Esophagus mucosa (tissue), 1 donor: ENCODE data around the gene DOCK7. TPM values are rescaled to one million over a fixed set of nuclear protein-coding genes. Genes with fewer than 3 reads are reported as not detected.

Source experiments
- ATAC-seq: fragments of 200-7000 bp; cut with Tn5 transposase; one replicate; pipeline ENCODE4 v1.9.1; 2020
- total RNA-seq: library from RNA; stranded (reverse); gene quantifications from one replicate; pipeline ENCODE4 v1.2.4, GENCODE V29; 2023
- donor health status: DM: yes; HTN: yes; CAD: no.

The DOCK7 gene
- total RNA-seq, 1 donor from 2014 or later: 15.6 TPM

DNA sequence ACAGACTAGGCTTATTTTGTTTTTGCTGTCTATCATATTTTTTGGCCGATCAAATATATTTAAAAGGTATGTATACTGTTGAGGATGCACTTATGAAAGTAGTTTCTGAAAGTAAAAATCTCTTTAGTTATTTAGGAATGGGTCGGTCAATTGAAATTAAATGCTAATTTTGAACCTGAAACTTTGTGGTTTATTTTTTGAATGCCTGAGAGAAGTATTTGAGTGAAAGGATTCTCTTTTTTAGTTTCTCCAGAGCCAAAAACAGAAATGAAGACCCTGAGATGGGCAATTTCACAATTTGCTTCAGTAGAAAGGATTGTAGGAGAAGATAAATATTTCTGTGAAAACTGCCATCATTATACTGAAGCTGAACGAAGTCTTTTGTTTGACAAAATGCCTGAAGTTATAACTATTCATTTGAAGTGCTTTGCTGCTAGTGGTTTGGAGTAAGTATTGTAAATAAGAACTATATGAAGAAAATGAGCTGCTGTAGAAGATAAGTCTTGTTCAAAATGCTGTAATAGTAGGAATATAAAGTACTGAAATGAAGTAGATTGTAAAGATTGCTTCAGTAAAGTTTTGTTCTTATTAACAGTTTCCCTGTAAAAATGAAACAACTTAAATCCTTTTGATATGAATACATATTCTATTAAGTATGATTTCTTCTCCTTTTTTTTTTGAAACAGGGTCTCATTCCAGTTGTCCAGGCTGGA is 239.8 kb downstream of the DOCK7 start:
- no peak for ATAC-seq

DNA sequence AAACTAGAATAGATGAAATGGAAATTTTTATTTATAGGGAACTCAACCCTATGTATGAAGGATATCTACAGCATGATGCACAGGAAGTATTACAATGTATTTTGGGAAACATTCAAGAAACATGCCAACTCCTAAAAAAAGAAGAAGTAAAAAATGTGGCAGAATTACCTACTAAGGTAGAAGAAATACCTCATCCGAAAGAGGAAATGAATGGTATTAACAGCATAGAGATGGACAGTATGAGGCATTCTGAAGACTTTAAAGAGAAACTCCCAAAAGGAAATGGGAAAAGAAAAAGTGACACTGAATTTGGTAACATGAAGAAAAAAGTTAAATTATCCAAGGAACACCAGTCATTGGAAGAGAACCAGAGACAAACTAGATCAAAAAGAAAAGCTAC is 243.5 kb downstream of the DOCK7 start:
- ATAC-seq: no peak

DNA sequence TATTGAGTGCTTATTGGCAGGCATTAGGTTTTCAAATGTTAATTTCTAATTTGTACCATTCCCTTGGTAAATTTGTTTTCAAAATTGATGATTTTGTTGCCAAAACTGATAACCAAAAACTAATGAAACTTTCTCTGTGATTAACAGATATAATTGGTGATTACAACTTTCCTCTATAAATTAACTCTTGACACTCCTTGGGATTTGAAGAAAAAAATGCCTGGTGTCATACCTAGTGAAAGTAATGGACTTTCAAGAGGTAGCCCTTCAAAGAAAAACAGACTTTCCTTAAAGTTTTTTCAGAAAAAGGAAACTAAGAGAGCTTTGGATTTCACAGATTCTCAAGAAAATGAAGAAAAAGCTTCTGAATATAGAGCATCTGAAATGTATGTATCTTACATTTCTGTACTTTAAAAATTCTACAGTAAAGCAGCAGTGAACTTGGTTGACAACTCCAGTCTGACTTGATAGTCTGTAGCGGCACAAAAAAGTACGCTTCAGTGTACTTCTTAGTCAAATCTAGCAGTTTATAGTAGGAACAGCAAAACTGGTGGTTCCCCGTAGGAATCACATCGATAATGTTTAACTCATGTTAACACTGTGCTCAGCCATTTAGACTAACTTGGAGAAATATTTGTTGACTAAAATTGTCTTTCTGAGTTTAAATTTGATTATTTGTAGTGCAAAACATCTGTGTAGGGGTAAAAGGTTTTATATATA is 248.4 kb downstream of the DOCK7 start:
- ATAC-seq: no peak

DNA sequence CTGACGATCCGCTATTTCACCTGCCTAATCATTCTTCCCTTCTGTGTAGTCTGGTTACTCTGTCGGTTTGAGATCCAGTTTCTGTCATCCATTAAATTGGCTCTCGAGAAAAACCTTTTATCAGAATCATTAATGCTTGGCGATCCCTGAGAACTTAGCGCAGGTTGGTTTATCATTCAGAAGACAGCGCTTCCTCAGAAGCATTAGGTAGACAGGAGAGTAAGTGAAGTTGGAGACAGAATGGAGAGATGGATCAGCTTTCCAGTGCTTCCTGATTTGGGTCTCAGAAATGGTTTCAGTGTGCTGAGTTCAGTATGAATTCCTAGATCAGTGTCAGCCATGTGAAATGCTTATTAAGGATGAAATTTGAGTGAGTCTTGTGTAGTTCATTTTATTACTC is 250.0 kb downstream of the DOCK7 start:
- no peak for ATAC-seq

DNA sequence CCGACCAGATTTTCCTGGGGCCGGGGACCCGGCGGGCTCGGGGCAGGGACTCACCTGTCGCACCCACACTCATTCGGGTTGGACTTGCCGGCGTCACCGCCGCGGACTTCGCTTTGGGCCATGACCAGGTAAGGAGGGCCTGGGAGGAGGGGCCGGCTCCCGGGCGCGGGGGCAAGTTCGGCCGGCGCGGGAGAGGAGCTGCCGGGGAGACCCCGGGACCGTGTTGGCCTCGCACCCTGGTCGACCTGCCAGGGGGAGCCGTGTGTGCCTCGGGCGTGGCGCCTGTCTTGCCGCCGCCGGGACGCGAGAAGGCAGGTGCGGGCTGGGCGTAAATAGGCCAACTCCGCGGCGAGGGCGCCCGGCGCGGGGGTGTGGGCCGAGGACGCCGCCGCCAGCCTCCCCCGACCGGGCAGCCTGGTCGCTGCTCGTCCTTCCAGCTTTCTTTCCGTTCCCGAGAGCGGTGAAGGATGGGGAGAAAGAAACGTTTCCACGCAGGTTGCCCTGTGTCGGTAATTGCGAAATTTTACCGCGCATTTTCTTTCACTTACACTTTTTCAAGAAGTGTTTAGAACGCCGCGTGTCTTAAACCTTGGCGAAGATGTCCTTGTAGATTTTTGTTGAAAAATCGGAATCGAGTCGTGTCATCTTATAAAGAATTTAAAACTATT is 250.8 kb downstream of the DOCK7 start:
- peak; percentile 30 for ATAC-seq

DNA sequence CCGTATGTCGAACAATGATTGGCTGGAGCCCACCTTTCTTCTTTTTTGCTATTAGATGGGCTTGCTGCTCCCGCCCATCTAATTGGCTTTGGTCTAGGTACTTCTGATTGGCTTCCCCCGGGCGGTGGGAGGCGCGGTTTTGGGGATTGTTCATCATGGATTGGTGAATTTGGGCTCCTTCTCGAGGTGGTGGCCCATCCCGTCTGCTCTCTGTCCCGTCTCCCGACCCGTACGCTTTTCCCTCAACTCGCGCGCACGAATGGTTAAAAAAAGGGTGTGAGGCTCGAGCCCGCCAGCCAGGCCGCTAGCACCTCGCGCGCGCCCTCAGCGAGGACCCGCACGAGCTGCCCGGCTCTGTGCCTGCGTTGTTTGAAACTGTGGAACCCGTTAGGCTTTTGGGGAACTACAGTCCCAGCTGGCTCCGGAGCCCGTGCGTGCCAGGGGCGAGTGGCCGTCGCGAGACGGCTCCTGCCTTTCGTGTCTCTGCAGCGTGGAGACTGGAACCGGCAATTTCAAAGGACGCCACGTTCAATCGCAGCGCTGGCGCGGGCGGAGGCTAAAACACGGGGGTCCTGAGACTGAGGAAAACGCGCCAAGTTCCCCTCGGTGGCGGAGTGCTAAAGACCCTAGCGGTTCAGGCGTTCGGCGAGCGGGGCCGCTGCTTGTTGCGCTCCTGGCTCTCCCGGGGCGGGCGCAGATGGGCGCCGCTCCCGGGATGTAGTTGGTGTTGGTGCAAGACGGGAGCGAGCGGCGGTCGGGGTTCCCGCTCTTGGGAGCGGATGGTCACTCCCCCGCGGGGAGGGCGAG is 251.5 kb downstream of the DOCK7 start, which contains the start of gene USP1:
Gene USP1 (plus strand): TSS at position 584 of the 807 bp plus-strand sequence. CDS start 2,819 bp downstream, outside the sequence.
- ATAC-seq: peak; percentile 95

DNA sequence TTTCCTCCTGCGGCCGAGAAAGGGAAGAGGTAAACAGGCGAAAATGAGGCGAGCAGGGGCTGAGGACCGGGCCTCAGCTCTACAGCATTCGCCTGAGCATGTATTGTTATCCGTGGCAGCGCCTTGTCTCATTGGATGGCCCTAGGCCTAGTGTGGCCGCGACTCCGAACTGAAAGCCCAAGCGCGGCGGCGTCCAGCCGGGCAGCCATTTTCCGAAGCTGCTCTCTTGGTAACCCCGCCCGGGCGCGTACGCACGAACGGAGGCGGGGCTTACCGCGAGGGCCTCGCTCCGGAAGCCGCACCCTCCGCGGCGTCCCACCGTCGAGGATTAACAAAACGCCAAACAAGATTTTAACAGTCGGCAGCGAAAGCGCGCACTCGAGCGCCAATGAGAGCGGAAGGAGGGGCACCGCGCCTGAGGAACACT is 252.1 kb downstream of the DOCK7 start:
- ATAC-seq: peak; percentile 89

DNA sequence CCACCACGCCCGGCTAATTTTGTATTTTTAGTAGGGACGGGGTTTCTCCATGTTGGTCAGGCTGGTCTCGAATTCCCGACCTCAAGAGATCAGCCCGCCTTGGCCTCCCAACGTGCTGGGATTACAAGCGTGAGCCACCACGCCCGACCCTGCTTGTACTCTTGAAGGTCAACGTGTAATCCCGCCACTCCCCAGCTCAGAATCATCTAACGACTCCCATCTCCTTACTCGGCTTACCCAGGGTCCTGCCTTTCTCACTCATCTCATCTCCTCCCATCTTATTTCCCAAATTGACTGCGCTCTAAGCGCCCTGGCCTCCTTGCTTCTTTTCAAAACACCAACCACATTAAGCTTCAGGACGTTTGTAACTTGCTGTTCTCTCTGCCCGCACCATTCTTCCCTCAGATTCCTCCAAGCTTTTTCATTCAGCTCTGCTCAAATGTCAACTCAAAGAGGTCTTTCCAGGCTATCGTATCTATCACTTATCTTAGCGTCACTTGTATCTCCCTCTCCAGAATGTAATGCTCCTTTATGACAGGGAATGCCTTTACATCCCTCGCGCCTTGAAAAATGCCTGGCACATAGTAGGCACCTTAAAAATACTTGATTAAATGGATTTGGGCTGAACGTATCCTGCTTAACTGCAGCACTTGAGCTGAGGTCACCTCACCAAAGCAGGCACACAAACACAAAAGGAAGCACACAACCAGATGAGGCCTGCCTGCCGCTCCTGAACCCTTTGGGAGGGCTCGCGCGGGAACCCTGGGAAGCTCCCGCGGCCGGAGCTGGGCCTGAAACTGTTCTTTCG is 252.8 kb downstream of the DOCK7 start:
- ATAC-seq: peak; percentile 2

DNA sequence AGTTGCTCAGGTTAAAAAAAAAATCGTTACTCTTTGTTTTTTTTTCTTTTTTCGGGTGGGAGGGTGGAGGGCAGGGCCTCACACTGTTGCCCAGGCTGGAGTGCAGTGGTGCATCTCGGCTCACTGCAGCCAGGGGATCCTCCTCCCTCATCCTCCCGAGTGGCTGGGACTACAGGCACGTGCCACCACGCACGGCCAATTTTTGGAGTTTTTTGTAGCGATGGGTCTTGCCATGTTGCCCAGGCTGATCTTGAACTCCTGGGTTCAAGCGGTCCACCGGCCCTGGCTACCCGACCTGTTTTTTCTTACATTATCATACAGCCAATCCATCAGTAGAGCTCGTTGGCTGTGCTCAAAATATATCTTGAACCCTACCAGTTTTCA is 253.6 kb downstream of the DOCK7 start:
- ATAC-seq: no peak

DNA sequence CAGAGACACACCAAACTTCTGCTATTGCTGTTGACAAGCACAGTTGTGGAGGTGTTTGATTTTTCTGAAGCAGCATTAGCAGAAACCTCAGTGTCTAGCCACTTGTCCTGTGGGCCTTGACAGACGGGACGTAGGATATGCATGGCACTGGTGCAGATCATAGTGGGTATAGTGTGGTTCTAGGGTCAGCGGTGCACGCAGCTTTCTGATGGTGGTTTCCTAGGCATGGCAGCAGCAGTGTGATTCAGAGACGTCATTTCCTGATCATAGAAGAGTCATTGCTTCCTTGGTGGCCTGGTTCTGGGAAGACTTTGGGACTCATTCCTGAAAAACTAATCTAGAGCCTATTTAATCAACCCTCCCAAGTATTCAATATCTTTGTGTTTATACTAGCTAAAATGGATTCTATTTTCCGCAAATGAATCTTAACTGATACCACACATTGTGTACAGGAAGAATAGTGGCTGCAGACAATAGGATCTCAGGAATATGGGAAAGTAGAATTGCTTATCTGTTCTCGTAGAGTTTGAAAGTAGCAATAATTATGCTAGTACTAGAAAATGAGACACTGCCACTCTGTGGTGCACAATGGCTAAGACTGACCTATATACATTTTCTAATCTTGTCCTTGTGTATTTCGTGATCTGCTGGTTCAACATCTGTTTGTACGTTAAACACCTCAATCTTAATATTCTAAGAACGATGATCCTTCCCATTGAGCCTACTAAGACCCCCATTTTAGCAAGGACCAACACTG is 254.1 kb downstream of the DOCK7 start:
- no peak for ATAC-seq

DNA sequence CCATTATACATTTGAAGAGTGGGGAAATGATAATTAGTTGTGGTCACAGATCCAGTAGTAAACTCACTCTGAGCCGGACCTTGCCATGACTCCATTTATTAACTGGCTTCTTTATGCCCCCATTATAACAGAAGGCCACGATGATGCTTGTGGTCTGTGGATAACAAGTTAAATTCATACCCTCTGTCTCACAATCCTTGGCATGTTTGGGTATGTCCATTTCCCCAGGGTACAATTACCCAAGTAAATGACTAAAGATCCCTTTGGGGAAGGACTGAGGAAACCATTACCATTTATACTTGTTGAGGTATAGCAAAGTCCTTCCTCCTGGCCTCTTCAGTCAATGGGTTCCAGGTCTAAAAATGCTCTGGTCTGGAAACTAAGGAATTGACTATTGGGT is 258.6 kb downstream of the DOCK7 start:
- no peak for ATAC-seq

DNA sequence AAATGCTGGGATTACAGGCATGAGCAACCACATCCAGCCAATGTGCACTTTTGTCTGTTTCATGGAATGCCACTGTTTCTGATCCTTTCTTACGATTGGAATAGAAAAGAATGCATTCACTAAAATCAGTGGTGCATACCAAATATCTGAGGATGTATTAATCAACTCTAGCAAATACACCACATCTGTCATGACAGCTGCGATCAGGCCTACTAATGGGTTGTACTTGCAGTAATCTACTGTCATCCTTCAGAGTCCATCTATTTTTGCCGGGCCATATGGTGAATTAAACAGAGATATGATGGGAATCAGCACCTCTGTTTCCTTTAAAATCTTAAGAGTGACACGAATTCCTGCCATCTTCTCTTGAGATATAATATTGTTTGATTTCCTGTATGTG is 259.8 kb downstream of the DOCK7 start:
- no peak for ATAC-seq

DNA sequence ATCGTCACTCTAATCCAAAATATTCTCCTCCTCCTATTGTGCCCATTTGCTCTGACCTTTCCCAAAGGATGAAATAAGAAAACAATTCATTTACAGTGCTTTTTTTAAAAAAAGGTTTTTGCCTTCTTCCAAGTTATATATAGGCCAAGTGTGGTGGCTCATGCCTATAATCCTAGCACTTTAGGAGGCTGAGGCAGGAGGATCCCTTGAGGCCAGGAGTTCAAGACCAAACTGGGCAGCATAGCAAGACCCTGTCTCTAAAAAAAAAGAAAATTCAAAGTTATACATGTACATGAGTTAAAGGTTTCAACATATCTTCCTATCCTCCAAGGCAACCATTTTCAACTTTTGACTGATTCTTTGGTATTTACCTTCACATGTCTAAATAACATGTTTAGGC is 261.4 kb downstream of the DOCK7 start:
- ATAC-seq: no peak

DNA sequence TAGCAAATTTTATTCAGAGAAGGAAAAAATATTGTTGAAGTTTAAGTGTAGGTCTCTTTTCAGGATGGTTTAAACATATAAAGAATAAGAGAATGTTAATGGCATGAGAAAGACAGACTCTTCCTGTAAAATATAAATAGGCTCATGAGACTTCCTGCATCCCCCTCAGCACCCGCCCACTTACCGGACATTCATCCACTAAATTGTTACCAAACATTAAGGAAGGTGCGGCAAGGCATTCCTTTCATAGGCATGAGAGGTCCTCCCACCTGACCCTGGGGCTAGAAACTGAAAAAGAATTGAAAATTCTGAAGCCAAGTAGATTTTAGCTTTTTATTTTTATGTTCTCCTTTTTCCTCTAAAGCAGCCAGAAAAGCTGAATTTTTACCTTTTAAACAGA is 261.9 kb downstream of the DOCK7 start:
- no peak for ATAC-seq

DNA sequence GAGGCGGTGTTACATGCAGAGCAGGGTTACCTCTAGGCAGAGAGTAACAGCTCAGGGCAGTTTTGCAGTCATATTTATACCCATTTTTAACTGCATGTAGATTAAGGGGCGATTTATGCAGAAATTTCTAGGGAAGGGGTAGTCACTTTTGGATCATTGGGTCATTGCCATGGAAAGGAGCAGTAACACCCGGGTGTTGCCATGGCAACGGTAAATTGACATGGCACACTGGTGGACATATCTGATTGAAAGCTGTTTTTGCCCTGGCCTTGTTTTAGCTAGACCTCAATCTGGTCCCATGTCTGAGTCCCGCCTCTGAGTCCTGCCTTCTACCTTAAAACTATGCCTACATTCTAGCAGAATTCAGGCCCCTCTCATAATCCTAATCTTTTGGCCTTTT is 263.1 kb downstream of the DOCK7 start:
- ATAC-seq: no peak

DNA sequence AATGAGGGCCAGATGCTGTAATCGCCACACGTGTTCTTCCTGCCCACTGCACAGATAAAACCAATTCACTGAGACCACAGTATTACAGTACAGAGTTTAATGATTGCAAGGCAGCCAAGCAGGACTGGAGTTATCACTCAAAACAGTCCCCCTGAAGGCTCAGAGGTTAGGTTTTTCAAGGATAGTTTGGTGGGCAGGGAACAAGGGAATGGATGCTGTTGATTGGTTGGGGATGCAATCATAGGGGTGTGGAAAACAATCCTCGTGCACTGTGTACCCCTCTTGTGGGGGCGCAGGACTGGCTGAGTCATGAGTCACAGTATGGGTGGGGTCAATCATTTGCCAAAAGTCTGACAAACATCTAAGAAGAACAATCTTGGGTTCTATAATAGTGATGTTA is 263.8 kb downstream of the DOCK7 start:
- ATAC-seq: no peak

DNA sequence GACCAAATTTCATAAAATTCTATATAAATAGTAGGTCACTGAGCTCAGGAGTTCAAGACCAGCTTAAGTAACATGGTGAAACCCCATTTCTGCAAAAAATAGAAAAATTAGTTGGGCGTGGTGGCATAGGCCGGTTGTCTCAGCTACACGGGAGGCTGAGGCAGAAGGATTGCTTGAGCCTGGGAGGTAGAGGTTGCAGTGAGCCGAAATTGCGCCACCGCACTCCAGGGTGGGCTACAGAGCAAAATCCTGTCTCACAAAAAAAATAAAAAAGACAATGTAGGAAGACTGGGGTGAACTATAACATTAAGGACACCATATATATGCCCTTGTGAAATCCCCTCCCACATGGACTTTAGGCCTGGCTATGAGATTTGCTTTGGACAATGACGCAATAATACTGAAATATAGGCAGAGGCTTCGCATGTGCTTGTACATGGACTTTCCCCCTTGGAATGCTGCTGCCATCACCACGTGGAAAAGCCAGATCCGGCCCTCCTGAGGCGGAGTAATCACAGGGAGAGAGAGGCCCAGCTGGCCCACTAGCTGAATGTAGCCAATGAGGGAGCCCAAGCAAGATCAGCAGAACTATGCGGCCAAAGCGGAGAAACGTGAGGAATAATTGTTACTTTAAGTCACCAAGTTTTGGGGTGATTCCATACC is 264.5 kb downstream of the DOCK7 start:
- no peak for ATAC-seq

DNA sequence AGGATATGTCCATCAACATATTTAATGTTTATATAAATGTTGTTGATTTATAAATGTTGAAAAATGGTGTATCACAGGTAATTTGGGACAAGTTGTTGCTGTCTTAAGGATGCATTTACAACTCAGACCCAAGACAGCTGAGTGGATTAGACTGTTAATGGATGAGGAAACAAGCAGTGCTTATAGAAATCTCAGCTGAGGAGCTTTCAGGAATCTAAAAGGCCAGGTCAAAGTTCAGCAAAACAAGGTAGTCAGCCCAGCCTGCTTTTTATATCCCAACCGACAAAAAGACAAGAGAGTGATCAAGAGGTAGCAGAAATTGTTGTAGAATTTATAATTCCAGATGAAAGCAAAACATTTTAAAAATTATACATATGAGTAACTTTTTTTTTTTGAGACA is 268.0 kb downstream of the DOCK7 start:
- no peak for ATAC-seq

DNA sequence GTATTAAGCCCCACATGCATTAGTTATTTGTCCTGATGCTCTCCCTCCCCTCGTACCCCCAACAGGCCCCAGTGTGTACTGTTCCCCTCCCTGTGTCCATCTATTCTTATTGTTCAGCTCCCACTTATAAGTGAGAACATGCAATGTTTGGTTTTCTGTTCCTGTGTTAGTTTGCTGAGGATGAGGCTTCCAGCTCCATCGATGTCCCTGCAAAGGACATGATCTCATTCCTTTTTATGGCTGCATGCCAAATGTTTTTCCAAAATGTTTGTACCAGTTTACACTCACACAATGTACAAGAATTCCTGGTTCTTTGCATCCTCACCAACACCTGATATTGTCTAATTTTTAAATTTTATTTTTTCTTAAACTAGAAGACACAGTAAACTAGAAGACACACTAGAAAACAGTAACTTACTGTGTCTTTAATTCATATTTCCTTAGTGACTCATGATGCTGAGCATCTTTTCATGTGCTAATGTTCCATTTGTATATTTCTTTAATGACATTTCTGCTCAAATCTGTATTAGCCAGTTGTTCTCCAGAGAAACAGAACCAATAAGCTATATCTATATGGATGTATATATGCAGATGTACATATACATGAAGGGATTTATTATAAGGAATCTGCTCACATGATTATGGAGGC is 270.7 kb downstream of the DOCK7 start:
- ATAC-seq: no peak

DNA sequence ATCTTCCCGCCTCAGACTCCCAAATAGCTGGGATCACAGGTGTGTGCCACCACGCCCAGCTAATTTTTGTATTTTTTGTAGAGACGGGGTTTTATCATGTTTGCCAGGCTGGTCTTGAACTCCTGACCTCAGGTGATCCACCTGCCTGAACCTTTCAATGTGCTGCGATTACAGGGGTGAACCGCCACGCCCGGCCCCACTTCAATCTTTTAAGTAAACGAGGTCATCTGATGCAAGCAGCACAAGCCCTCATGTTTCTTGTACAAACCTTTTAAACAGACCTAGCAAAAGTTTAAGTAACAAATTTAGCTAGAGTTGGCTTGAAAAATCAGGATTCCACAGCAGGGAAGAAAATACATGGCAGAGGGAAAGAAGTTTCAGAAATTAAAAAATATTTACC is 272.5 kb downstream of the DOCK7 start:
- no peak for ATAC-seq
